ENCODE data around the gene EDC4. TPM values are rescaled to one million over a fixed set of nuclear protein-coding genes. Genes with fewer than 3 reads are reported as not detected.
A peak's percentile ranks its signal among the peaks of the same experiment; 100 is the strongest.

EDC4 gene
- total and polyA plus RNA-seq, 9 of the 15 experiments (the other 6 are each of a cell fraction or from before 2014, with no cell fraction given), result 1.1 to 131 (median 74.0) TPM

DNA sequence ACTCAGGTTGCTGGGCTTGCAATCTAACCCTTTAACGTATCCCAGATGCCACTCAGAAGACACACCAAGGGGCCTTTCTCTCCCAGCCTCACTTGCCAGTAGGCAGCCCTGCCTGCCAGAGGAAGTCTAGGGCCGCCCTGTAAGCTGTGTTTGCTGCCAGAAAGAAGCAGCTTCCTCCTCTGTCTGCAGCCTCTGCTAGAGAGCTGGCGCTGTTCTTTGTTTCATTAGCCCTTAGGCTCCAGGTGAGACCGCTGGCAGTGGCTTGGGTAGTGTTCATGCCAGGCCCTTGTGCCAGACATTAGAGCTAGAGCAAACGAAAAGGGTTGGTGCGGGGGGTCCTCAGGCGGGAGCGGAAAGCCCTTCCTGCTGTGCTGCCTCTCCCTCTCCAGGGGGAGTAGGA is 49.9 kb downstream of the EDC4 start:
- Histone ChIP-seq H3K27me3 (ENCODE audit: control insufficient read depth in 2 of 2, insufficient read depth in 2 of 2, low read length in 2 of 2) (no peaks in the 10 kb centered on the region), H4K20me1 (replicated peaks; ENCODE audit: control insufficient read depth, insufficient read depth, low read length) (peaks cover 28% of the 10 kb centered on the region), H3K9me3 (replicated peaks; ENCODE audit: control insufficient read depth, insufficient read depth, low read depth, low read length) (no peaks in the 10 kb centered on the region), H3K79me2 (ENCODE audit: control insufficient read depth, insufficient read depth, low read length) (no peaks in the 10 kb centered on the region), H3K9me1 (ENCODE audit: control insufficient read depth, insufficient read depth, low read length) (peaks cover 3% of the 10 kb centered on the region), H3K27ac (ENCODE audit: extremely low read depth, low read depth, low read length) (no peak overlapping the region), H3K36me3 (ENCODE audit: control insufficient read depth, insufficient read depth, low read length) (no peaks in the 10 kb centered on the region; the same call in 2 of the 3 replicates), H3K4me3 (no peak overlapping the region), H3K4me1 (replicated peaks in 1 of 2; ENCODE audit: control insufficient read depth in 2 of 2, insufficient read depth in 2 of 2, low read length in 2 of 2) (peaks cover 18% of the 10 kb centered on the region in 2 experiments), H3K4me2 (ENCODE audit: insufficient read depth, low read length) (no peak overlapping the region; the same call in 1 of the 2 replicates), H3K9ac (ENCODE audit: insufficient read depth in 1 of 2, low read depth in 2 of 2, low read length in 2 of 2) (no peak overlapping the region), H2AFZ (ENCODE audit: low read depth, low read length) (no peak overlapping the region)
- WGBS (ENCODE audit: insufficient coverage, low coverage, missing lambda C conversion rate), result 69% methylated on average over 8 of the region's 8 CpGs
- ATAC-seq (peak; percentile 12; the same call in 1 of the 3 replicates), FAIRE-seq (no peak), DNase-seq (ENCODE audit: extremely low read depth in 1 of 4, low spot score in 3 of 4) (no peak)
- intact Hi-C loops (cut with micrococcal nuclease), result no loop called here
- ChIA-PET POLR2A (interaction anchor here (0.7 to 1.6 kb wide), 6 partner anchors 8 to 255 kb away, joined by 3 to 8 read pairs (median 3); no protein-coding TSS in a partner anchor), CTCF (ENCODE audit: low intra/inter-chr PET ratio) (interaction anchor here (1.1 kb wide), 1 partner anchor 106 kb away, joined by 3 read pairs; no protein-coding TSS in a partner anchor)
- in situ Hi-C loops (cut with MboI), result loop anchor here (10.0 kb wide), 1 partner anchor 398 kb away; the partner anchor contains the start of gene RIPOR1
- no TSS peak for BruUV-seq (replicated peaks)
- TF ChIP-seq SRSF3 (IDR thresholded peaks at IDR 0.05; ENCODE audit: insufficient read depth, low read length) (no peak), ZNF830 (CRISPR knock-in tag; IDR thresholded peaks at IDR 0.05) (no peak), HMG20B (CRISPR knock-in tag; IDR thresholded peaks at IDR 0.05) (no peak), ZNF124 (CRISPR knock-in tag; IDR thresholded peaks at IDR 0.05) (no peak)
- TF ChIP-seq, protein P1, sequence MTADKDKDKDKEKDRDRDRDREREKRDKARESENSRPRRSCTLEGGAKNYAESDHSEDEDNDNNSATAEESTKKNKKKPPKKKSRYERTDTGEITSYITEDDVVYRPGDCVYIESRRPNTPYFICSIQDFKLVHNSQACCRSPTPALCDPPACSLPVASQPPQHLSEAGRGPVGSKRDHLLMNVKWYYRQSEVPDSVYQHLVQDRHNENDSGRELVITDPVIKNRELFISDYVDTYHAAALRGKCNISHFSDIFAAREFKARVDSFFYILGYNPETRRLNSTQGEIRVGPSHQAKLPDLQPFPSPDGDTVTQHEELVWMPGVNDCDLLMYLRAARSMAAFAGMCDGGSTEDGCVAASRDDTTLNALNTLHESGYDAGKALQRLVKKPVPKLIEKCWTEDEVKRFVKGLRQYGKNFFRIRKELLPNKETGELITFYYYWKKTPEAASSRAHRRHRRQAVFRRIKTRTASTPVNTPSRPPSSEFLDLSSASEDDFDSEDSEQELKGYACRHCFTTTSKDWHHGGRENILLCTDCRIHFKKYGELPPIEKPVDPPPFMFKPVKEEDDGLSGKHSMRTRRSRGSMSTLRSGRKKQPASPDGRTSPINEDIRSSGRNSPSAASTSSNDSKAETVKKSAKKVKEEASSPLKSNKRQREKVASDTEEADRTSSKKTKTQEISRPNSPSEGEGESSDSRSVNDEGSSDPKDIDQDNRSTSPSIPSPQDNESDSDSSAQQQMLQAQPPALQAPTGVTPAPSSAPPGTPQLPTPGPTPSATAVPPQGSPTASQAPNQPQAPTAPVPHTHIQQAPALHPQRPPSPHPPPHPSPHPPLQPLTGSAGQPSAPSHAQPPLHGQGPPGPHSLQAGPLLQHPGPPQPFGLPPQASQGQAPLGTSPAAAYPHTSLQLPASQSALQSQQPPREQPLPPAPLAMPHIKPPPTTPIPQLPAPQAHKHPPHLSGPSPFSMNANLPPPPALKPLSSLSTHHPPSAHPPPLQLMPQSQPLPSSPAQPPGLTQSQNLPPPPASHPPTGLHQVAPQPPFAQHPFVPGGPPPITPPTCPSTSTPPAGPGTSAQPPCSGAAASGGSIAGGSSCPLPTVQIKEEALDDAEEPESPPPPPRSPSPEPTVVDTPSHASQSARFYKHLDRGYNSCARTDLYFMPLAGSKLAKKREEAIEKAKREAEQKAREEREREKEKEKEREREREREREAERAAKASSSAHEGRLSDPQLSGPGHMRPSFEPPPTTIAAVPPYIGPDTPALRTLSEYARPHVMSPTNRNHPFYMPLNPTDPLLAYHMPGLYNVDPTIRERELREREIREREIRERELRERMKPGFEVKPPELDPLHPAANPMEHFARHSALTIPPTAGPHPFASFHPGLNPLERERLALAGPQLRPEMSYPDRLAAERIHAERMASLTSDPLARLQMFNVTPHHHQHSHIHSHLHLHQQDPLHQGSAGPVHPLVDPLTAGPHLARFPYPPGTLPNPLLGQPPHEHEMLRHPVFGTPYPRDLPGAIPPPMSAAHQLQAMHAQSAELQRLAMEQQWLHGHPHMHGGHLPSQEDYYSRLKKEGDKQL (CRISPR knock-in tag; IDR thresholded peaks at IDR 0.05; ENCODE audit: borderline replicate concordance), result no peak
